ENCODE data around the gene MAP2K7.
"Not testable (repeated sequence)": the region's sequence is repeated elsewhere in the genome, so short reads cannot be mapped to it uniquely, and the experiment has no call there.

Gene MAP2K7

DNA sequence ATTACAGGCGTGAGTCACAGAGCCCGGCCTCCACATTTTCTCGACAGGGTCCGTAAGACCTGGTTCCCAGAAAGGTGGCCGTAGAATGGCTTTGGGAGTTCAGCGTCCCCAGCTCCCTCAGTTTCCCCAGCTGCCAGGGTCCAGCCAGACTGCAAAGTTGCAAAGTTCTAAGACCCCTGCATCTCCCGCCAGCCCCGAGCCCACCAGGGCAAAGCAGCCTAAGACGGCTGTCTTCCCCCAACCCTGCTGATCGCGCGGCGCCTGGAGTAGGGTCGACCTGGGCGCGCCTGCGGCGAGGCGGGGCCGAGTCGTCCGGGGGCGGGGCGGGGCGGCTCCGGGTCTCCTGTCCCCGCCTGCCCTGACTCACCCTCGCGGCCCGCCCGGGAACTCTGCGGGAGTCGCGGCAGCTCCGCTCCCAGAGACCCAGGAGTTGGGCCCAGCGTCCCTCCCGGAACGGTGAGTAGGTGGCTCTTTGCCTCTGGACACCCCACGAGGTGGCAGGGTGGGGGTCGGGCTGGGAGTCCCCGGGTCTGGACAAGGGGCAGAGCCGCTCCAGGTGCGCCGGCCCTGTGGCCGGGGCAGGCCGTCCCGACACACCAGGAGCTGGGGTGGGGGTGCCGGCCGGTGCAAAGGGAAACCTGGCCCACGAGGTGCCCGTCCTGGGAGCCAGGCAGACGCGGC, 15.4 kb upstream of the MAP2K7 start, which contains the start of gene LRRC8E:
TSS of gene LRRC8E (plus strand) at position 366 of the 681 bp plus-strand sequence. CDS start 7,094 bp downstream, outside the sequence.
- TF ChIP-seq, protein P1, sequence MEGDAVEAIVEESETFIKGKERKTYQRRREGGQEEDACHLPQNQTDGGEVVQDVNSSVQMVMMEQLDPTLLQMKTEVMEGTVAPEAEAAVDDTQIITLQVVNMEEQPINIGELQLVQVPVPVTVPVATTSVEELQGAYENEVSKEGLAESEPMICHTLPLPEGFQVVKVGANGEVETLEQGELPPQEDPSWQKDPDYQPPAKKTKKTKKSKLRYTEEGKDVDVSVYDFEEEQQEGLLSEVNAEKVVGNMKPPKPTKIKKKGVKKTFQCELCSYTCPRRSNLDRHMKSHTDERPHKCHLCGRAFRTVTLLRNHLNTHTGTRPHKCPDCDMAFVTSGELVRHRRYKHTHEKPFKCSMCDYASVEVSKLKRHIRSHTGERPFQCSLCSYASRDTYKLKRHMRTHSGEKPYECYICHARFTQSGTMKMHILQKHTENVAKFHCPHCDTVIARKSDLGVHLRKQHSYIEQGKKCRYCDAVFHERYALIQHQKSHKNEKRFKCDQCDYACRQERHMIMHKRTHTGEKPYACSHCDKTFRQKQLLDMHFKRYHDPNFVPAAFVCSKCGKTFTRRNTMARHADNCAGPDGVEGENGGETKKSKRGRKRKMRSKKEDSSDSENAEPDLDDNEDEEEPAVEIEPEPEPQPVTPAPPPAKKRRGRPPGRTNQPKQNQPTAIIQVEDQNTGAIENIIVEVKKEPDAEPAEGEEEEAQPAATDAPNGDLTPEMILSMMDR (IDR thresholded peaks at IDR 0.05; ENCODE audit: insufficient read depth, low read depth, low read length, missing control alignments): no peak
- peak within 1 kb of the TSS; percentile 68 for H3K4me3 ChIP-seq (ENCODE audit: low read length)
- peak; percentile 80 for DNase-seq (ENCODE audit: low read depth)

DNA sequence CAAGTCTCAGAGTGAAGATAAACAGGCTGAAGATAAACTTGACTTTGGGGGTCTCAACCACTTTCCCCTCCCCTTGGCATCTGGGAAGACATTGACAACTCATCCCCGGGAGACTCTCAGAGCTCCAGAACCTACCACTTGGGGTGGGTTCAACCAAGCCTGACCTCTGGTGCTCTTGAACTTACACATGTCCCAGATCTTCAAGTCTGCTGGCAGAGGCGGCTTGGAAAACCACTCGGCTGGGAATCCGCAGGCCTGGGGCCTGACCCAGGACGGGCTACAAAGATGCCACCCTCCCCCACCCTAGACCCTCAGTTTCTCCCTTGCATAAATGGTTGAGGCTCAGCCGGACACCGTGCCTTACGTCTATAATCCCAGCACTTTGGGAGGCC, 14.9 kb upstream of the MAP2K7 start:
- H3K4me3 ChIP-seq (ENCODE audit: low read length): peak overlapping the region; percentile 68
- TF ChIP-seq, protein P1 (IDR thresholded peaks at IDR 0.05; ENCODE audit: insufficient read depth, low read depth, low read length, missing control alignments): no peak
- no peak for DNase-seq (ENCODE audit: low read depth)

DNA sequence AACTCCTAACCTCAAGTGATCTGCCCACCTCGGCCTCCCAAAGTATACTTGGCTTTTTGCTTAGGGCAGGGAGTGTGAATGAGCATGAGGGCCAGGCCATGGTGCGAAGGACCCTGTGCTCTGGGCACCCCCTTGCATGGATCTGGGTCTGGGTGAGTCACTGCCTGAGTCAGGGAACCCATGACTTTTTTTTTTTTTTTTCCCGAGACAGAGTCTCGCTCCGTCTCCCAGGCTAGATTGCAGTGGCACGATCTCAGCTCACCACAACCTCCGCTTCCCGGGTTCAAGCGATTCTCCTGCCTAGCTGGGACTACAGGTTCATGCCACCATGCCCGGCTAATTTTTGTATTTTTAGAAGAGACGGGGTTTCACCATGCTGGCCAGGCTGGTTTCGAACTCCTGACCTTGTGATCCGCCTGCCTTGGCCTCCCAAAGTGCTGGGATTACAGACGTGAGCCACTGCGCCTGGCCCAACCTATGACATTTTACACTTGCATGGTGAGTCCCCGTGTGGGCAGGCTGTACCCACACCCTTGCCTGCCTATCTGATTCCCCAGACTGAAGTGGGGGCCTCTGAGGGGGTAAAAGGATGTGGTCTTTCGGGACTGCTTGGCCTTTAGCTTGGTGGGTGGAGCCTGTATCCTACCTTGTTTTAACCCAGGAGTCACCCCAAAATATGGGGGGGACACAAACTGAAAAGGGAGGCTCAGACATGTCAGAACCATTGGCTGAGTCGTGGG, 10.1 kb upstream of the MAP2K7 start:
- not testable (repeated sequence) for H3K4me3 ChIP-seq (ENCODE audit: low read length)
- peak; percentile 49 for DNase-seq (ENCODE audit: low read depth)

DNA sequence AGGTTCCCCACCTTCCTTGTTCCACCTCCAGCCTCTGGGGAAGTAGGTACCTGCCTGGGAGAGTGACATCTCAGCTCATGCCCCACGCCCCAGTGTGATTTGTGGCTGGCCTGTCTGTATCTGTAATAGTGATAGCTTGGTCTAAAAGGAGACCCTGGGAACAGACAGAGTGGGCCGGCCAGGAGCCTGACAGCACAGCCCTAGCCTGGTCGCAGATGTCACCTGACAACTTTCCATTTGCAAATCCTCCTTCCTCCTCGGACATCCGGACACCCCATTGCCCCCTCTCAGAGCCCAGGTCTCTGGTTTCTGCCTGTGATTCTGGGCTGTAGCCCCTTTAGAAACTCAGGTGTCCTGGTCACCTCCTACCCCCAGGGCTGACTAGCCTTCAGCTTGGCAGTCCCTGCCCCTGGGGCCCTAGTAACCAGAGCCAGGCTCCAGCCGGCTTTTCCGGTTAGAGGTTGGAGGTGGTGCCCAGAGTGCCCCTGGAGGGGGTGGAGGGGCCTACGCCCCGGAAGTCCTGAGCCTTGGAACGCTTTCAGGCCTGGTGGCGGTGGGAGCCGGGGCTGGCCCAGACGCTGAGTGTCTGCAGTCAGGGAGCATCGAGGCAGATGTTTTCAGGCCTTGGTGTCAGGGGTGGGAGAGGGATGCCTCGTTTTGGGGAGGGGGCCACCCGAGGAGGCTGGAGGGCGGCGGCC, 8.9 kb upstream of the MAP2K7 start:
- peak; percentile 50 for DNase-seq (ENCODE audit: low read depth)
- H3K4me3 ChIP-seq (ENCODE audit: low read length): no peak overlapping the region
- TF ChIP-seq, protein P1 (IDR thresholded peaks at IDR 0.05; ENCODE audit: insufficient read depth, low read depth, low read length, missing control alignments): no peak

DNA sequence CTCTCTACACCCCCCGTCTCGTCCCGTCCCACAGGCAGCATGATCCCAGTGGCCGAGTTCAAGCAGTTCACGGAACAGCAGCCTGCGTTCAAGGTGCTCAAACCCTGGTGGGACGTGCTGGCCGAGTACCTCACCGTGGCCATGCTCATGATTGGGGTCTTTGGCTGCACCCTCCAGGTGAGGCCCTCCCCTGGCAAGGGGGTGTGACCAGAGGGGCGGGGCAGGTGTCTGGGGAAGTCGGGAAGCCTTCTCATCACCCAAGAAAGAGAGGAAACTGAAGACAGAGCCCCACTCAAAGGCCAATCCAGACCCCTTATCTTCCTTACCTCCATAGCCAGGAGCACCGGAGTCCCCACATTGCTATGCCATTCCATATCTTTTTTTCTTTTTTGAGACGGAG, 8.1 kb upstream of the MAP2K7 start:
- DNase-seq (ENCODE audit: low read depth): no peak
- TF ChIP-seq, protein P1 (IDR thresholded peaks at IDR 0.05; ENCODE audit: insufficient read depth, low read depth, low read length, missing control alignments): no peak
- H3K4me3 ChIP-seq (ENCODE audit: low read length): no peak overlapping the region

DNA sequence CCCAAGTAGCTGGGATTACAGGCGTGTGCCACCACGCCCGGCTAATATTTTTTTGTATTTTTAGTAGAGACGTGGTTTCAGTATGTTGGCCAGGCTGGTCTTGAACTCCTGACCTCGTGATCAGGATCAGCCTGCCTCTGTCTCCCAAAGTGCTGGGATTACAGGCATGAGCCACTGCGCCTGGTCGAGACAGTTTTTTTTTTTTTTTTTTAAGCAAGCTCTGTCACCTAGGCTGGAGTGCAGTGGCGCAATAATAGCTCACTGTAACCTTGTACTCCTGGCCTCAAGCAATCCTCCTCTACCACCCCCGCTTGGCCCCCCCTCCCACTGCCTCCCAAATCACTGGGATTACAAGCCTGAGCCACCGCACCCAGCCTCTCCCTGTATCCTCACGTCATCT, 6.4 kb upstream of the MAP2K7 start:
- peak; percentile 67 for DNase-seq (ENCODE audit: low read depth)
- TF ChIP-seq, protein P1 (IDR thresholded peaks at IDR 0.05; ENCODE audit: insufficient read depth, low read depth, low read length, missing control alignments): no peak
- no peak overlapping the region for H3K4me3 ChIP-seq (ENCODE audit: low read length)

DNA sequence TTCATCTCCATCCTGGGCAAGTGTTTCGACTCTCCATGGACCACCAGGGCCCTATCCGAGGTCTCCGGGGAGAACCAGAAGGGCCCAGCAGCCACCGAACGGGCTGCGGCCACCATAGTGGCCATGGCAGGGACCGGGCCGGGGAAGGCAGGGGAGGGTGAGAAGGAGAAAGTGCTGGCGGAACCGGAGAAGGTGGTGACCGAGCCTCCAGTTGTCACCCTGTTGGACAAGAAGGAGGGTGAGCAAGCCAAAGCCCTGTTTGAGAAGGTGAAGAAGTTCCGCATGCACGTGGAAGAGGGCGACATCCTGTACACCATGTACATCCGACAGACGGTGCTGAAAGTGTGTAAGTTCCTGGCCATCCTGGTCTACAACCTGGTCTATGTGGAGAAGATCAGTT, 4.7 kb upstream of the MAP2K7 start:
- H3K4me3 ChIP-seq (ENCODE audit: low read length): no peak overlapping the region
- DNase-seq (ENCODE audit: low read depth): no peak
- TF ChIP-seq, protein P1 (IDR thresholded peaks at IDR 0.05; ENCODE audit: insufficient read depth, low read depth, low read length, missing control alignments): no peak

Measured in epithelial cell of esophagus (primary cell).